GM18909 (cell line): Measurements from ENCODE around the gene PJVK.
A peak's percentile ranks its signal among the peaks of the same experiment; 100 is the strongest.
"Not testable (repeated sequence)": the region's sequence is repeated elsewhere in the genome, so short reads cannot be mapped to it uniquely, and the experiment has no call there.

ENCODE experiments used
- ATAC-seq: cut with Tn5 transposase; IDR thresholded peaks from one replicate; pipeline ENCODE4 v1.9.1; 2021; ENCODE audit warnings: mild to moderate bottlenecking; ENCODE audit not compliant: unreplicated experiment, poor library complexity

The PJVK gene

DNA sequence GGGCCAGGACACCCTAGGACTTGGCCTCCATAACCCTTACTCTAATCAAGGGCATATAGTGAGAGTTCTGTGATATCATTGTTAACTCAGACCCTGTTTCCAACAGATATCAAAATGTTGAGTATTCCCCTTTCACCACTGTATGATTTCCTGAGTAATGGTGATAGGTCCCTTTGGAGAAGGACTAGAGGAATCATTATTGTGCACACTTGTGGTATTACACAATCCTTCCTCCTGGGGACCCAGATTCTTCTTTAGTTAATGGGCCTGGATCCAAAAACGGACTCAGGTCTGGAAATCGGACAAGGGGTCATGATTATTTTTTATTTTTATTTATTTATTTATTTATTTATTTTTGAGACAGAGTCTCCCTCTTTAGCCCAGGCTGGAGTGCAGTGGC, 23.7 kb upstream of the PJVK start:
- ATAC-seq = no peak

DNA sequence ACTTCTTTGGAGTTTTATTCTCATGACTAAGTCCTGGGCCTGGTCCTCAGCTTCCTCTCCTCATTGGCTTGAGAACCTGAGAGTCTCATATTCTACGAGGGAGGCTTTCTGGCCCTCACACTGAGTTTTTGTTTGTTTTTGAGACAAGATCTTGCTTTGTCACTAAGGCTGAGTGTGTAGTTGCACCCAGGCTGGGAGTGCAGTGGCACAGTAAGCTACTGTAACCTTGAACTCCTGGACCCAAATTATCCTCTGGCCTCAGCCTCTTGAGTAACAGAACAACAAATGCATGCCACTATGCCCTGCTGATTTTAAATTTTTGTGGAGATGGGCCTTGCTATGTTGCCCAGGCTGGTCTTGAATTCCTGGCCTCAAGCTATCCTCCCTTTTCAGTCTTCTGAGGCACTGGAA, 22.8 kb upstream of the PJVK start:
- no peak for ATAC-seq

DNA sequence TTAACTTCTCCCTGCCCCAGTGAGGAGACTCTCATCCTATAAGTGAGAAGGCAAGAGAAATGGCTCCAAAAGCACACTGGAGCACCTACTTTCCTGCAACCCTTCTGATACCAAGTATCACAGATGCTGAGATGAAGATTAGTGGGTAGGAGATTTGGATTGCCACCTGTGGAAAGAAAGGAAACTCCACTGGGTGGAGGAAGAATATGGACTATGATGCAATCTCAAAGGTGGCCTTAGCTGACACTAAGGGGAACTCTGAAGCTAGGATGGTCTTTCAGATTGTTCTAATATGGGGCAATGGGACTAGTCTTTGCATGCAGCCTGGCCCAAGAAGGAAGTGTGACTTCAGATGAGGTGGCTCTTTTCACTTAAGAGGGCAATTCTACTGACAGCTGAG, 21.8 kb upstream of the PJVK start:
- no peak for ATAC-seq

DNA sequence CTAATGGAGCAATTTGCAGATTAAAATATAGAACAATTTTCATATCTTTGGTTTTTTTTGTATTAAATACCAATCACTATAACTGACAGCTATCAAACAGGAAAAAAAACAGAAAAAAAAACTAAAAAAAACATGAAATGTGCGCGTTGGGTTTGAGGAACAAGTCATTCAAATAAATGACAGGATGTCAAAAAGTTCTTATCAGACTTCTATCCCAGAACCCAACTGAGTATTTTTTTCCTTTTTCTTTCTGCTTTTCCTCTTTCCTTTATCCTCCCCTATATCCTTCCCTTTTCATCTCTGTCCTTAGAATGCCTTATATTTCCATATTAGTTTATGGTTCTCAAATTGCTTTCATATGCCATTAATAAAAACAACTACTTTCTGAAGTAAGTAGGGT, 14.5 kb upstream of the PJVK start:
- ATAC-seq = no peak

DNA sequence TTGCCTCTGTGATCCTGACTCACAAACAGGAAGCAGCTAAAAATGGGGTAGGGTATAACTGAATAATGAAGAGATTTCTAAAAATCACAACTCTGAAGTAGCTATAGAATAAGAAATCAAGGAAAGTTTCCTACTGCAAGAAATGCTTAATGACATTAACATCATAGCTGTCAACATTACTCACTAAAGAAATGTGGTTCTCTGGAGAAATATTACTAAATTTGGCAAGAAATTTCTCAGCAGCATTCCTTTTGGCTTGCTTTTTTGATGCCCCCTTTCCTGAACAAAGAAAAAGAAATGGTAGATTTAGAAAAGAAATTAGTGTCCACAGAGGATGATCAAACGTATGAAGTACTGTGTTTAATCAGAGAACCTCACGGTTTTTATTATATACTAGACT, 9.8 kb upstream of the PJVK start:
- ATAC-seq = no peak

DNA sequence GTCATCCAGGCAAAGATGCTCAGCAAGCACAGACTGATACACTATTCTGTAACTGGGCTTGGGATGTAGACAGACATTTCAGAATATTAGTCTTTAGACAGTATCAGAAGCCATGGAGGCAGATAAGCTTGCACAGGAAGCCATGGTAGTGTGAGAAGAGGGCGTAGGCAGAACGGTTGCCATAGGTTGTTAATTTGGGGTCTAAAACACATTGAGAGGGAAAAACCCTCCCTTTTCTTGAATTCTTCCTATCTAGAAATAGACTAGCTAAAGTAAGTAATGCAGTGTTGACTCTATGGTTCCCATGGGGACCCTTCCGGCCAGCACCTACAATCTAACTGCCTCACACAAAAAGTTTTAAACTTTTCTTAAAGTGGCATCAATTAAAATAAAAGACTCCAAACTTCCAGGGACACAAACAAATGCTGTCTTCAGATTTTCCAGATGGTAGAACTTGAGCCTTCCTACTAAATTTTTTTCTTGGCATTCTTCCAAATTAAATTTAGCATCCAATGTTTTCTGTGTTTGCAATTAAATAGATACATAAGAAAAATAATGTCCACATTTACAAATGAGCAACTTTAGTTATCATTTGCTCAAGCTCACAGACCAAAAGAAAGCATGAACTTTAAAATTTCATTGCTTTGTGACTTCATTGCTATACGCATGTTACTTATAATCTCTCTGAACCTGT, 2.1 kb upstream of the PJVK start:
- ATAC-seq = no peak

DNA sequence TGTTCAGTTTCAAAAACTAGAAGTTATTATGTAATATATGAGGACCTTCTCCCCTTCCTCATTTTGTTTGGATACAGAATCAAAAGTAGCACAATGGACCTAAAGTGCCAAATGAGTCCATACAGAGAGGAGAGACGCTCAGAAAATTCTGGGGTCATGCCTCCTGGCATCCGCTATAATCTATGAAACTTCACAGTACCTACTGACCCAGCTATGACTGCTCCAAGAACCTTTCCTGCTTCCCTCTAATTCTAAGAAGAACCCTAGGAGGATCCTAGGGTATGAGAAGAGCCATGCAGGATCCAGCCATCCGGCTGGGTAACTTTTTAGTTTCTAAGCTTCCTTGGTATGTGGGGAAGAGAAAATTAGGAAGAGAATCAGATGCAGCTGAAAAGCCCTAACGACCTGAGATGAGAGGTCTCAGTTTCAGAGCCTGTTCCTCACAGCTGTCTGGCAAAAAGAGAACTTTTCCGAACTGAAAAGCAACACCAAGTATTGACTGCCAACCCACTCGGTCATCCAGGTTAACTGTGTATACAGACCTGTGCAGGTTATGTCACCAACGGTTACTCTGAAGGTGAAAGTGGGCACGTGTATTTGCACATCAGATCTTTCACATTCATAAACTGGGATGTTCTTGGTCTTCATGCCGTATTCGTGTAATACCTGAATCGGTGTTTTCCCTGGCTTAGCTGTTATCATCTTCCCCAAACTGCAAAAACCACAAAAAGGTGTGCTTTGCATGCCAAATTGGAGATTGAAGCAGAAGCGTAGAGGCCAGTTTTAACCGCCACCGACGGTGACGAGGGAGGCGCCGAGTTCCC, 1.3 kb upstream of the PJVK start:
- ATAC-seq = peak; percentile 5

DNA sequence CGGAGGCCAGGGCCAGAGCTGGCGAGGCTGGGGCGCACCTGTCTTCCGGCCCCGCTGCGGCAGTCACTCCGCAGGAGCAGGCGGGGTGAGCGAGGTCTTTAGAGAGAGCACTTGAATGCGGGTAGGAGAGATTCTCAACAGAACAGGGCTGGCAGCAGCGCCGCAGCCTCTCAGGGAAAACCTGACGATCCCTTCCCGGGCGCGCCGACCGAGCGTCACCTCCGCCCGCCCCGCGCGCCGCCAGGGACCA, 729 bp upstream of the PJVK start:
- peak; percentile 49 for ATAC-seq

DNA sequence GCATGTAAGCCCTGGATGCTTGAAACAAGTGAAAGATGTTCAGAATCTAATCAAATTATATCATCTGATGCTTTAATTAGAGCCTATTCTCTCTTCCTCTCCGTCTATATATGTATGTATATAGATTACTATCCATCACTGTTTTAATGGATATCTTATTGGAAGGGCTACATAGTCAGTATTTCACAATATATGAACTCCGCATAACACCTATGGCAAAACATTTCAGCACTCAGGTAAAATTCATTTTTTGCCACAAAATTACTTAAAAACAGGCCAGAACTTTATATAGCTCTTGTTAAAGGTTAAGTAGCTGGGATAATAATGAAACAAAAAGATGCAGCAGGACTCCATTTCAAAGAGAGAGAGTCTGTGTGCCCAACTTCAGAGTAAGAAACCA, 1.2 kb downstream of the PJVK start:
- ATAC-seq = no peak

DNA sequence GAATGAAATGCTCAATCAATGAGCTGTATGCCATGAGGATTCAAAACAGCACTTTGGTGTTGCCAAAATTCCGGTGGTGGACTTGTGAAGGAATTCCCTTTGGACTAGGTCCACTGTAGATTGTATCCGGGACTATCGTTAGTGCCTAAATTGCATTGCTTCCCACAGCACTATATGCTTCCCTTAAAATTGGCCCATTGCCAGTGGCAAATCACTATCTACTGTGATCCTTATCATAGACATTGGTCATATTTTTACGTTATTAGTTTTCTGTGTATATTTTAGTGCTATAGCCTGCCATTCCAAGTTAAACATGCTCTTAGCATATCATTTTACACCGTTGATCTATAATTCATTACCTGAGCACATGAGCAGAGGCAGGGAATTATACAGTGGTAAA, 1.7 kb downstream of the PJVK start:
- ATAC-seq = no peak

DNA sequence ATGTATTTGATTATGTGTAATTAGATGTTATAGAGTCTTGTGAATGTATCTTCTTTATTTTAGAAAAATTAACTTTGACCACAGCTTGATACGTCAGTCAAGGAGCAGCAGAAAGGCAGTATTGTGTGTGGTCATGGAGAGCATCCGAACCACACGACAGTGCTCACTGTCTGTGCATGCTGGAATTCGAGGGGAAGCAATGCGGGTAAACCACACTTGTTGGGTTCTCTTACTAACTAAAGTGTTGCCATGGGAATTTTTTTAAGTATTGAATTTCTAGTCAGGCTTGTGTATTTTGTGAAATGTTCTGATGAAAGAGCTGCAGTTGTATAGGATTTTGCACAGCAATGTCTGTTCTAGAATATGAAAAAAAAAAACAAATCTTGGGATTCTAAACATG, 4.8 kb downstream of the PJVK start:
- ATAC-seq = no peak

DNA sequence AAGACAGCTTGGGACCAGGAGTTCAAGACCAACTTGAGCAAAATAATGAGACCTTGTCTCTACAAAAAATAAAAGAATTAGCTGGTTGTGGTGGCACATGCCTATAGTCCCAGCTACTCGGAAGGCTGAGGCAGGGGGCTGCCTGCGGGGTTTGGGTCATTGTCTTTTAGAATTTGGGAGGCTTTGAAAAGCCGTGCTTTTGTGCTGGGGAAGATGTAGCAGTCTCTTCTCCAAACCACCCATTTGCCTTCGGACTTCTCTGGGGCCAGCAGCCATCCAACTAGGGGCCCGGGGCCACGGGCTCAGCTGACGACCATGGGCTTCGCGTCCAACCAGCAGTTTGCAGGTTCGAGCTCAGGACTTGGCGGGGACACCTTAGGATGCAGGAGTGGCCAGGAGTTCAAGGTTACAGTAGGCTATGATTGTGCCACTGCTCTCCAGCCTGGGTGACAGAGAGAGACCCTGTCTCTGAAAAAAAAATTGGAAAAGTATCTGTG, 6.3 kb downstream of the PJVK start:
- ATAC-seq = no peak

DNA sequence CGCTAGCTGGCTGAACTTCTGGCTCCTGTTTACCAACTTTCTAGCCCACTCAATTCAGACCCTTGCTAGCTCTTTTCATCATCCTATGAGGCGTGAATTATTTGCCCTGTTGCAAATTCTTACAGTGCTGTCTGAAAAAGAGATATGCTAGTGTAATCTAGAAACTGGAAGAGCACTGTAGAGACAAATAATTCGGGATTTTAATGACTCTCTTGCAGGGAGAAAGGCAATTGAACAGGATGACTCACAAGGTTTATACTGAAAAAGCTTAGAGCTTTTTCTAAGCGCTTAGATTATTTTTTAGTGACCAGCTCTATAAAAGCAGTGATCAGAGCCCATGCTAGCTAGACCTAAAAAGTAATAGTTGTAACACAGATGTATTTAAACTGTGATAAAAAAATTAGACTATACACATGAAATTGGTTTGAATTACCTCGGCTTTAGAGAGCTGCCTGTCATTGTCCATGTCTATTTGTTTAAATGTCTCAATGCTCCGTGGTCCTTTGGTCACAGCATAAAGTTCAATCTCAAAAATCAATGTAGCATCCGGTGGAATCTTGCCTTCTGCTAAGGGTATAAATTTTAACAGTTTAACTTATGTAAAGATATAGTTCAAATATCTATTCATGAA, 18.2 kb downstream of the PJVK start:
- no peak for ATAC-seq

DNA sequence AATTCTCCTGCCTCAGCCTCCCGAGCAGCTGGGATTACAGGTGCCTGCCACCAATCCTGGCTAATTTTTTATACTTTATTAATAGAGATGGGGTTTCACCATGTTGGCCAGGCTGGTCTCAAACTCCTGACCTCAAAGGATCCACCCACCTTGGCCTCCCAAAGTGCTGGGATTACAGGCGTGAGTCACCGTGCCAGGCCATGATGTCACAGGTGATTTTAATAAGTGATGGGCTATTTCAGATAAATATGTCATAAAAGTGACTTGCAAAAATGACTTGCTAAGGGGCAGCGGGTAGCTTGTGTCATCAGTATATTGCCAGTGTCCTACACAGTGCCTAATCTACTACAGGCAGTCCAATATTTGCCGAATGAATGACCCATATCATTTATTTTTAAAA, 20.1 kb downstream of the PJVK start:
- not testable (repeated sequence) for ATAC-seq

DNA sequence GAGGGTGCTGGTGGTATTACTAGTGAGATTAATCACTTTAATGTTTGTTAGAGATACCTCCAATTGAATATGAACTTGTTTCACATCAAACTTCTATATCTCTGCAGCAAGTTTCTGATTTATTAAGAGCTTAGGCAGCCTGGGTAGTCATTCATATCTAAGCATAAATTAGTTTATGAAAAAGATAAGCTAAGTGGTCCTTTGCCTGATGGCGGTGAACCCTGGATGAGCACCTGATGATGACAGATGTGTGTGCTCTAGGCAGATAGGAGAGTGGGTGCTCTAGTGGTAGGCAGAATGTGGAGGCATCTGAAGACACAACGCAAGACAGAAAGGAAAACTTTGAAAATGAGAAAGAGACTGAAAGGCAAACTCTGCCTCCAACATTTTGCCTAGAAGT, 22.2 kb downstream of the PJVK start:
- no peak for ATAC-seq

DNA sequence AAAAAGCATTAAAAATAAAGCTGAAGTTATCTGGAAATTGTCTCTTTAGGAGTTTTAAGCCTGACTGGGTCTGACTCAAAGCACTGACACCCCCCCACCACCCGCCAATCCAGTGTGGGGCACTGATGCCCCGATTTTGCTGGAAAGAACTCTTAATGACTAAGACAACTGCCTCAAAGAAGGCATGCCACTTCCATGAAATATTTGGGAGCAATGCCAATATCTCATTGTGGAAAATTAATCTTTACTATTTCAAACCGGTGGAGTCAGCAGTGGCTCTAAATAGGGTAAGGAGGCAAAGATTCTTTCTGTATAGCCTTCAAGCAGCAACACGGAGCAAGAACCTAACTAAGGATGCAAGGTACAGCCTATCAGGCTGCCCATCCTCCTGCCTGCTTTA, 22.8 kb downstream of the PJVK start:
- no peak for ATAC-seq

DNA sequence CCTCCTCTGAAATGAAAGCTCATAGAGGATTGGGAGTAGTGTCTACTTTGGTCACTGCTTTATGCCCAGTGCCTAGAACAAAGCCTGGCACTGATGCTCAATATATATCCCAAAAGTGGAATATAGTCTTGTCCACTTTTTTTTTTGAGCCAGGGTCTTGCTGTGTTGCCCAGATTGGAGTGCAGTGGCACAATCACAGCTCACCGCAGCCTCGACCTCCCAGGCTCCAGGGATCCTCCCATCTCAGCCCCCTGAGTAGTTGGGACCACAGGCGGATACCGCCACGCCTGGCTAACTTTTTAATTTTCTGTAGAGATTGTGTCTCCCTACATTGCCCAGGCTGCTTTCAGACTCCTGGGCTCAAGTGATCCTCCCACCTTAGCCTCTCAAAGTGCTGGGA, 23.4 kb downstream of the PJVK start:
- no peak for ATAC-seq

DNA sequence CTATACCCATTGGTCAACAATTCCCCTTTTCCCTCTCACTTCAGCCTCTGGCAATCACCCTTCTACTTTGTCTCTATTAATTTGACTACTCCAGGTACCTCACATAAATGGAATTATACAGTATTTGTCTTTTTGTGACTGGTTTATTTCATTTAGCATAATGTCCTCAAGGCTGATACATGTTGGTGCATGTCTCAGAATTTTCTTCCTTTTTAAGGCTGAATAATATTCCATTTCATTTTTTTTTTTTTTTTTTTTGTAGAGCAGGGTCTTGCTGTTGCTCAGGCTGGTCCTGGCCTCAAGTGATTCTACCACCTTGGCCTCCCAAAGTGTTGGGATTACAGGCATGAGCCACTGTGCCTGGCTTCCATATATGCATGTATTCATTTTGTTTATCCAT, 25.3 kb downstream of the PJVK start:
- ATAC-seq = no peak

DNA sequence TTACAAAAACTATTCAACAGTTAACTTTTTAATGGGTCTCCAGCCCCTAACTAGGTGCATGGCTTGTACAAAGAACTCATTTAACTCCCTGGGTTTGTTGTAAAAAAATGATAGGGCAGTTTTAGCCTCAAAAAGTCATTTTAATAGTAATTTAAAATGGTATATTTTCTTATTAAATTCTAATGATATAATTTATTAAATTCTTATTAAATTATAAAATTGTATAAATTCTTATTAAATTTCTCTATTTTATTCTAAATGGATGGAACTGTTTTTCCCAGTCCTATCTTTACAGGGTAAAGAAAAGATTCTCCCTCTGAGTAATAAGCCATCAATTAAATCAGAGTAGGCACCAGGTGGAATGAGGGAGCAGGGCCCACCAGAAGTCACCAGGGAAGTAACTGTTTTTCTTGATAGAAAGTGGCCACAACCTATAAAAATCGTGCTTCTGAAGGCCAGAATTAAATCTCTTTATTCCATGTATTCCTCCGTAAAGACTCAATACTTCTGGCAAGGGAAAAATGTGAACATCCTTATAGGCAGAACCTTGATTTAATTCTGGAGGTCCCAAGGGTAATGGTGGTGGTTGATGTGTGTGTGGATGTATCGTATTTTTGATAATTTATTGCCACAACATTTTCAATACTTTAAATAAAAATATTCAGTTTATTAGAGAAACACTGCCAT, 26.4 kb downstream of the PJVK start:
- no peak for ATAC-seq

DNA sequence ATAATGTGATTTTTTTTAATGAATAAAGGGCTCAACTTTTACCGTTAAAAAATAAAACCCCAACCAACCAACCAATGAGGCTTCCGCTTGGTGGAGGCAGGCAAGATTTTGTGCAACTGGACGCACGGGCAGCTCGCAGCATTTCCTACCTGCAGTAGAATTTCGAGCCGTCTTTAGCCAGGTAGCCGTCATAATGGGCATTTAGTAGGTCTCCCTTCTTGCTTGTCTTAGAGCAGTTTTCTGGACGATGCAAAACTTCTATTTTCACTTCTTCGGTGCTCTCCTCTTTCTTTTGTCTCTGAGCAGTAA, 26.9 kb downstream of the PJVK start:
- no peak for ATAC-seq
